Sigmoid colon (tissue), 4 donors: ENCODE results near the gene NYNRIN.
"Not testable (repeated sequence)": the region's sequence is repeated elsewhere in the genome, so short reads cannot be mapped to it uniquely, and the experiment has no call there.

ENCODE experiments used
- CTCF ChIP-seq, 4 experiments: fragments of 450-650 bp in 3 of 4; fragments of 200-600 bp in 1 of 4; IDR thresholded peaks; one replicate each; pipeline ENCODE4 v1.5.1; 2016 to 2019; ENCODE audit warnings: antibody characterized with exemption in 4 of 4, mild to moderate bottlenecking in 3 of 4, moderate library complexity in 2 of 4
- POLR2A ChIP-seq, 2 donors: fragments of 450-650 bp; IDR thresholded peaks; one replicate each; pipeline ENCODE4 v1.6.1; 2016; ENCODE audit warnings: antibody characterized with exemption in 2 of 2, mild to moderate bottlenecking in 2 of 2, moderate library complexity in 2 of 2
- POLR2AphosphoS5 ChIP-seq, 4 donors: sonication (generic); formaldehyde crosslinking; IDR thresholded peaks; one replicate each; pipeline ENCODE4 v1.6.1; 2017; ENCODE audit warnings: antibody characterized with exemption in 4 of 4

- TF ChIP-seq POLR2A, POLR2AphosphoS5, CTCF (IDR thresholded peaks at IDR 0.05): not testable (repeated sequence)
Measured at GRCh38 chr14:24387579-24387978, 11.2 kb upstream of the NYNRIN start.
